NOMO-1 treated with dmso at 0.1 percent for 144 hours (cell line): ENCODE results near the gene BECN2.
A peak's percentile ranks its signal among the peaks of the same experiment; 100 is the strongest.

Source experiments
- DNase-seq: peaks from one replicate; lab custom pipeline; 2025; ENCODE audit not compliant: unreplicated experiment; lab: John Stamatoyannopoulos, UW

The BECN2 gene, protein sequence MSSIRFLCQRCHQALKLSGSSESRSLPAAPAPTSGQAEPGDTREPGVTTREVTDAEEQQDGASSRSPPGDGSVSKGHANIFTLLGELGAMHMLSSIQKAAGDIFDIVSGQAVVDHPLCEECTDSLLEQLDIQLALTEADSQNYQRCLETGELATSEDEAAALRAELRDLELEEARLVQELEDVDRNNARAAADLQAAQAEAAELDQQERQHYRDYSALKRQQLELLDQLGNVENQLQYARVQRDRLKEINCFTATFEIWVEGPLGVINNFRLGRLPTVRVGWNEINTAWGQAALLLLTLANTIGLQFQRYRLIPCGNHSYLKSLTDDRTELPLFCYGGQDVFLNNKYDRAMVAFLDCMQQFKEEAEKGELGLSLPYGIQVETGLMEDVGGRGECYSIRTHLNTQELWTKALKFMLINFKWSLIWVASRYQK

GRCh38 chr1:241957692-241958494, at the start of gene BECN2:
BECN2 (plus strand) TSS chr1:241957767; CDS start chr1:241957767, 0 bp downstream.
- DNase-seq: no peak

DNA sequence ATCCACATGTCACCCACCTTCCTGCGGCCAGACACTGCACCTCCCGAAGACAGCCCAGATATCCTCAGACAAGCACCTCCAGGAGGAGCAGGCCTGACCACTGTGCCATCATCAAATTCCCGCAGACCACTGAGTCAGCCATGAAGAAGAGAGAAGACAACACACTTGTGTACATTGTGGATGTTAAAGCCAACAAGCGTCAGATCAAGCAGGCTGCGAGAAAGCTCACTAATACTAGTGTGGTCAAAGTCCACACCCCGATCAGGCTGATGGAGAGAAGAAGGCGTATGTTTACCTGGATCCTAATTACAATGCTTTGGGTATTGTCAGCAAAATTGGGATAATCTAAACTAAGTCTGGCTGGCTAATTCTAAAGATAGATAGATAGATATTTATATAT, 41.4 kb upstream of the BECN2 start:
- DNase-seq: no peak

GRCh38 chr1:241917487-241917886, 40.1 kb upstream of the BECN2 start:
- DNase-seq: no peak

GRCh38 chr1:241918879-241919278, 38.7 kb upstream of the BECN2 start:
- no peak for DNase-seq

- DNase-seq: no peak
Measured at GRCh38 chr1:241924080-241924808, 33.3 kb upstream of the BECN2 start.

DNA sequence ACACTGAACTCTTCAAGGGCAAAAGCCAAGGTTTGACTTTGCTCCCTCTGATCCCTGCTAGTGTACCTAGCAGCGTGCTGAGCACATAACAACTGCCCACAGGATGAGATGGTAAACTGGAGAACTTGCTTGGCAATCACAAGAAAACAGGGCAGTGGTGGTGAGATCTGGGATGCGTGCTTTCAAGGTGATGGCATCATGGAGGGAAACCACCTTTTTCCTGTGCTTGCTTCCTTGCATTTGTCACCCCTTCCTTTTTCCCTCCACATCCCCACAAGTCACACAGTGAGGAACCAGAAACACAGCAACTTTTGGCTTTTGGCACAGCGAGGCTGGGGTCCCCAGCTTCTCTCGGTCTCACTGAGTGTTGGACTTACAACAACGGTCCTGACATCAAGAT, 31.4 kb upstream of the BECN2 start:
- no peak for DNase-seq

- DNase-seq: no peak
Measured at GRCh38 chr1:241927321-241927720, 30.2 kb upstream of the BECN2 start.

- no peak for DNase-seq
Measured at GRCh38 chr1:241932845-241933244, 24.7 kb upstream of the BECN2 start.

- no peak for DNase-seq
Measured at GRCh38 chr1:241934201-241934848, 23.2 kb upstream of the BECN2 start.

DNA sequence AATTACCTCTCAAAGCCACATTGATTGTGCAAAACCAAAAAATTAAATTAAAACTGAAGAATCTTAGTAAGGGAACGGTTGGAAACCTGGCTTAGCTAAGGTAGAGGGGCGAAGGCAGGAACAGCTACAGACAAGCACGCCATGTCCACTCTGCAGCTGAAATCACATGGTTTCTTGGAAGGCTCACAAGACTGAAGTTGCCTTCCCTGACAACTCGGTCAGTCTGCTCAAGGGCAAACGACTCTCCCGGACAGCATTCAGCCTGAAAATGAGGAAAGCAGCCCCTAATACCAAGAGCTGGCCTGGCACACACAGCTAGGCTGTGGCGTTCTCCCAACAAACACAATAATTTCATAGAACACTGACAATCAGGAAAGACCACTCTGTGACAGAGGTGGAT, 22.7 kb upstream of the BECN2 start:
- no peak for DNase-seq

DNA sequence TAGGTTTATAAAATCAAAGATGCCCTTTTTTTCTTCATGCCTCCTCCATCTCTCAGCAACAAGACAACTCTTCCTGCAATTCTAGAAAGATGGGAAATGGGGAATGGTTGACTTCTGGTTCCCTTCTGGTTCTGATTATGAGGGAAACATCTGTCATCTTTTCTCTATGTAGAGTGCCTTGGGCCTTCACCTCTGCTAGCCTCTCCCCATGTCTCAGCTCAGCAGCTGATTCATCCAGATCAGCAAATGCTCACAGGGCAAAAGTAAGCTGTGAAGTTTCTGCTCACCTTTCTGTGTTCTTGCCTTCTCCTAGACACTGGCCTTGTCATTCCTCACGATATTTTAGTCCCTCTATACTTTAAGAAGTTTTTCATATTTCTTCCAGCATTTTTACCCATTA, 17.8 kb upstream of the BECN2 start:
- no peak for DNase-seq

DNA sequence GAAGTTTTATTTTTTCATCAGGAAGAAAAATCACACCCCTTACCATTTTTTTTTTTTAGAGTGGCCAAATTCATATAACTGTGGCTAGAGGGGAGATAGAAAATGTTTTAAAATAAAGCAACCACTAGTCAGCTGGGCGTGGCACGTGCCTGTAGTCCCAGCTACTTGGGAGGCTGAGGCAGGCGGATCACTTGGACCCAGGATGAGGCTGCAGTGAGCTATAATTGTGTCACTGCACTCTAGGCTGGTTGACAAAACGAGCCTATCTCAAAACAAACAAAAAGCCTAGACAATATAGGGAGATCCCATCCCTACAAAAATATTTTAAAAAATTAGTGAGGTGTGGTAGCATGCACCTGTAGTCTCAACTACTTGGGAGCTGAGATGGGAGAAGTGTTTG, 14.8 kb upstream of the BECN2 start:
- no peak for DNase-seq

GRCh38 chr1:241944300-241944699, 13.3 kb upstream of the BECN2 start:
- DNase-seq: no peak

DNA sequence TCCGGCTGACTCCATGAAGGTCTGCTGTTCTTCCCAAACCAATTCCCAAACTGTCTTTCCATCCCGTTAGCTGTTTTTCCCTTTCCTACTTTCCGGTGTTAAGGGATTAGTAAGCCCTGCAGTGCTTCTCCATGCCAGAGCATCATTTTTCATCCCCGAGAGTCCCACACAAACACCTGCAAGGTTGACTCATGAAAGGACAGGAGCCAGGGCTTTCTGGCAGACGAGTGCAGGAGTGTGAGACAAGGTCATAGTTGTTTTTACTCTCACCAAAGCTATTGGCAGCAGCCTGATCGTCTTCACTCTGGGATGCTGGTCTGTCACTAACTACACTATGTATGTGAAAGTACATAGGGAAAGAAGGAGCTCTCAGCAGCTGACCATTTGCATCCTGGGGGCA, 10.2 kb upstream of the BECN2 start:
- DNase-seq: no peak

DNA sequence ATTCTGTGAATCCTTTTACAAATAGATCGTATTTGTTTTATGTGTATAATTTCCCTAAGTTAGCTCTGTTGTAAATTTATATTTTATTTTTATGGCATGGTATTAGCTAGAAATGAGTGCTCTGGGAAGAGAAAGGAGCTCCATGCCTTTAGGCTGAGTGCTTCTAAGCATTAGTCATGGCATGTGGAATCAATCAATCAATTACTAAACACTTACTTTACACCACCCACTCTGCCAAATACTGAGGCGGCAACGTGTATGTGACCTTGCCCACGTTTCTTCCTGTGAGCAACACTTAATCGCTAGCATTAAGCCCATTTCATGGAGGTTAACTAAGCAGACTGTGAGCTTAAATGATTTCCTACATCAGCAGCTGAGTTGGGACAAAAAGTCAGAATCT, 7.2 kb upstream of the BECN2 start:
- no peak for DNase-seq

DNA sequence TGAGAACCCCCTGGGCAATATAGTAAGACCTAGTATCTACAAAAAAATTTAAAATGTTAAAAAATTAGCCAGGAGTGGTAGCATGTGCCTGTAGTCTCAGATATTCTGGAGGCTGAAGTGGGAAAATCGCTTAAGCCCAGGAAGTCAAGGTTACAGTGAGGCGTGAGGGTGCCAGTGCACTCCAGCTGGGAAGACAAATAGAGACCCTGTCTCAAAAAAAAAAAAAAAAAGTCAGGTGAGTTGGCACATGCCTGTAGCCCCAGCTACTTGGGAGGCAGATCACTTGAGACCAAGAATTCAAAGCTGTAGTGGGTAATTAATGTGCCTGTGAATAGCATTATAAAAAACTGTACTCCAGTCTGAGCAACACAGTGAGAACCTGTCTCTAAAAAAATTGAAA, 4.6 kb downstream of the BECN2 start:
- DNase-seq: no peak

- no peak for DNase-seq
Measured at GRCh38 chr1:241963722-241964121, 6.2 kb downstream of the BECN2 start.

- DNase-seq: peak; percentile 12
Measured at GRCh38 chr1:241964550-241965282, 7.1 kb downstream of the BECN2 start.

GRCh38 chr1:241968611-241969010, 11.0 kb downstream of the BECN2 start:
- no peak for DNase-seq

GRCh38 chr1:241972703-241973369, 15.3 kb downstream of the BECN2 start:
- no peak for DNase-seq
